Left forelimb (tissue), 1 donor: ENCODE results near the gene CNKSR3.

Experiments
- DNase-seq: peaks from one replicate; pipeline ENCODE4 v3.0.0-alpha.2; 2018; ENCODE audit warnings: low spot score

Gene CNKSR3

GRCh38 chr6:154381548-154381947 lies 128.9 kb downstream of the CNKSR3 start:
- no peak for DNase-seq

DNA sequence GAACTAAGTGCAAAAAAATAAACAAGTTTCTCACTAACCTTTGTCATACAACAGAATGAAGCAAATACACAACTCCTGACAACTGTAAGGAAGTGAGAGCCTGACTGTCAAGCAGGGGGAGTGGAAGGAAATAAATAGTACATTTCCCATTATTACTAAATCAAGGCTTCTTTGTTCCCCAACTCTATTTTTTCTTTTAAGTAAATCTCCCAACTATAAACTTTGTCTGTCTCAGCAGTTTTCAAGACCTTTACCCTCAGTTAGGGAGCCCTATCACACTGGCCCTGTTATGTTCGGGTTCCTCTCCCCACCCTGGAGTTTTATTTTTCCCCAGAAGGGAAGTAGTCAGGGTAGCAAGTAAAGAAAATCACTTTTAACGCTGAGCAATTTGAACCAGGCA lies 129.7 kb downstream of the CNKSR3 start:
- no peak for DNase-seq

- DNase-seq, result no peak
Measured at GRCh38 chr6:154379585-154379984, 130.9 kb downstream of the CNKSR3 start.

- no peak for DNase-seq
Measured at GRCh38 chr6:154378518-154378917, 132.0 kb downstream of the CNKSR3 start.

- no peak for DNase-seq
Measured at GRCh38 chr6:154377726-154378125, 132.8 kb downstream of the CNKSR3 start.

DNA sequence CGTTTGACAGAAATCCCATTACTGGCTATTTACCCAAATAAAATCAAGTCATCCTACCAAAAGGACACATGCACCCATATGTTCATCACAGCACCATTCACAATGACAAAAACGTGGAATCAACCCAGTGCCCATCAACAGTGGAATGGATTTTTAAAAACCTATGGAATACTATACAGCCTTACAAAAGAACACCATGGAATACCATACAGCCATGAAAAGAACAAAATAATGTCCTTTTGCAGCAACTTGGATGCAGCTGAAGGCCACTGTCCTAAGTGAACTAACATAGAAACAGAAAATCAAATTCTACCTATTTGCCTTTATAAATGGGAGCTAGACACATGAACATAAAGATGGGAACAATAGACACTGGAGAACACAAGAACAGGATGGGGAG lies 136.5 kb downstream of the CNKSR3 start:
- no peak for DNase-seq

DNA sequence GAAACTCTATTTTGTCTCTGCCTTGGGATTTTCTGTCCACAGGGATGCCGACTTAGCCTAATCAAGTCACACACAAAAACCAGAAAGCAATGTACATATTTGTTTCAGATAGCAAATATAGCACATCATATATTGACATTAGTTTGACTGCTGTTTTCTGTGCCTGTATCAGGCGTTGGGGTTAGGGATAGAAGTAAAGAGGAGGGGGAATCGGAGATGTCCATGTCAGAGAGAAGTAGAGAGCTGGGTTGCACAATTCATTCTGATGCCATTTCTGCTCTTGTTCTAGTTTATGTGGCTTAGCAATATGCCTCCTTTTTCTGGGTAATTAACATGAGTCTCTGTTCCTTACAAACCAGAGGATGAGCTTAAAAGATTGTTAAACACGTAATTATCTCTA lies 139.2 kb downstream of the CNKSR3 start:
- no peak for DNase-seq

GRCh38 chr6:154370545-154370944 lies 139.9 kb downstream of the CNKSR3 start:
- DNase-seq, result no peak

DNA sequence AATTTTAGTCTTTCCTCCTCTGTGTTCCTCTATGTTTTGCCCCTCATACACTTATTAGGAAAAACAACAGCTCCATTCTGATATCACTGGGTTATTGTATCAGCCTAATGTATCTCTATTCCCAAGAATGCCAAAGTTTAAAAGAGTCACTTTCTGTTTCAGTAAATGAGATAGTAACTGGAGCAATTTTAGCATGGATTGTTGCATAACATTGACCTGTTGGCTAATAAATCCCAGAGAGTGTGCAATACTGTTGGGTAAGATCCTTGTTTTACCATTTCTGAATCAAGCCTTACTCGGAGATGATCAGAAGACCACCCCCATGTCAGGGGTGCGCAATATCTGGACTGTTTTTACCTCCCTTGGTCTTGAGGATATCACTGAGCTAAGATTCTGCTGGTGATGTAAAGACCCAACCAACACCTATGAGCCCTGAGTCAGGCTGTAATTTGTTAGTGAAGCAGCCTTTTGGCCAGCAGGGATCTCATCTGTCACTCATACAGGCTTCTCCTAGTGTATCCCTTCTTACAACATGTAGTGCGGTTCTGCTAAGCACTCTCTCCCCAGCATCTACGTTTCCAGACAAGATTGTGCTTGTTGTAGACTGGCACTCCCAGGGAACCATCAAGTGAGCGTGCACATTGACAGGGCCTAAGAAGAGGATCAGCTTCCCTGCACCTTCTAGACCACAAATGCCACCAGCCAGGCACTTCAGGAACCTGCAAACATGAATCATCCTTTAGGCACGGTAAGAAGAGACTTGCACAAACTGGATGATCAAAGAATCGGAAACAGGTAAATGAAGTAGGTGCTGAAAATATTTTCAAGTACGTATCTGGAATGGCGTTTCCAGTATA lies 142.4 kb downstream of the CNKSR3 start:
- DNase-seq, result no peak

DNA sequence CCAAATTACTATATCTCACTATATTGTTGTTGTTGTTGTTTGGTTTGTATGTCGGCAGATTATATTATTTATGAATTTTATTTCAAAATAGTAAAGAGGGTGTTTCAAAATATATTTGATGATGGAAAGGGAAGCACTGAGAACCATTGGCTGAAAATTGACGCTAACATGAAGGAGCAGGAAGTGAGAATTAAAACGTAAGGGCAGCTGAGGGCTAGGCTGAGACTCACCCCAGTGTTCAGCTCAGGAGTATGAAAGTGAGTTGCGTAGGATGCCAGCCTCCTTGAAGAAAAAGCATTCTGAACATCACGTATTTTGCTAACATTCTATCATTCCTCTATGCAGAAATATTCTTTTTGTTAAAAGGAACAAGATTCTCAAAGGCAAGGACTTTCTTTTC lies 143.1 kb downstream of the CNKSR3 start:
- no peak for DNase-seq

- no peak for DNase-seq
Measured at GRCh38 chr6:154363821-154364220, 146.7 kb downstream of the CNKSR3 start.

DNA sequence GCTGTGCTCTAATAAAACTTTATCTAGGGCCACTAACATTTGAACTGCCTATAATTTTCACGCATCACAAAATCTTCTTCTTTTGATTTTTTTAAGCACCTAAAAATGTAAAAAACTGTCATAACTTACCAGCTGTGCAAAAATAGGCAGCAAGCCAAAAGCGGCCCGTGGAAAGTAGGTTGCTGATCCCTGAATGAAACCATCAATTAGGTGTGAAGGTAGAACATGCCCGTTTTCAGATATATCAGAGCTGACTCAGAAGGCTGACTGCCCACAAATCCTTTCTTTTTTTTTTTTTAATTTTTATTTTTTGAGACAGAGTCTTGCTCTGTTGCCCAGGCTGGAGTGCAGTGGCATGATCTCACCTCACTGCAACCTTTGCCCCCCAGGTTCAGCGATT lies 149.0 kb downstream of the CNKSR3 start:
- no peak for DNase-seq

DNA sequence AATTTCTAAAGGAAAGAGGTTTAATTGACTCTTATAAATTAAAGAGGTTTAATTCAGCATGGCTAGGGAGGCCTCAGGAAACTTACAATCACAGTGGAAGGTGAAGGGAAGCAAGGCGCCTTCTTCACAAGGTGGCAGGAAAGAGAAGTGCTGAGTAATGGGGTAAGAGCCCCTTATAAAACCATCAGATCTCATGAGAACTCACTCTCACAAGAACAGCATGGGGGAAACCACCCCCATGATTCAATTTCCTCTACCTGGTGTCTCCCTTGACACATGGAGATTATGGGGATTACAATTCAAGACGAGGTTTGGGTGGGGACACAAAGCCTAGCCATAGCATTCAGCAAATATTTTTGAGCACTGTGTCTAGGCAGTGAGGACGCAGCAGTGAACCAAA lies 150.0 kb downstream of the CNKSR3 start:
- no peak for DNase-seq

GRCh38 chr6:154359679-154360078 lies 150.8 kb downstream of the CNKSR3 start:
- DNase-seq, result no peak

GRCh38 chr6:154359161-154359574 lies 151.3 kb downstream of the CNKSR3 start:
- no peak for DNase-seq

DNA sequence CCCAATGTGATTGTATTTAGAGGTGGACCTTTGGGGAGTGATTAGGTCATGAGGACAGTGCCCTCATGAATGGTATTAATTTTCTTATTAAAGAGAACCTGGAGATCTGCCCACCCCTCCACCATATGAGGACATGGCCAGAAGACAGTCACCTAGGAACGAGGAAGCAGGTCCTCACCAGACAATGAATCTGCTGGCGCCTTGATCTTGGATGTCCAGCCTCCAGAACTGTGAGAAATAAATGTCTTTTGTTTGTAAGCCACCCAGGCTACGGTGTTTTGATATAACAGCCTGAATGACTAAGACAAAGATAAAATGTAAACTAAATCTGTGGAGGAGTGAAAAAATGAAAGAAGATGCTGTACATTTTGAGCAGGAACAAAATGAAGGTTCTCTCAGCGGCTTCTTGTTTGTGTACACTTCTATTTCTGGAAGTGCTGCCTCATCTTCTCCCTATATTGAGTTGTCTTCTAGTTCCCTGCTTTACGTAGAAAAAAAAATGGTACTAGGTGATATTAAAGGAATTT lies 152.4 kb downstream of the CNKSR3 start:
- no peak for DNase-seq

GRCh38 chr6:154356690-154357089 lies 153.8 kb downstream of the CNKSR3 start, which contains the start of gene IPCEF1:
IPCEF1 (minus strand) TSS chr6:154356803; CDS start chr6:154265947, 90,856 bp downstream.
- DNase-seq, result no peak

DNA sequence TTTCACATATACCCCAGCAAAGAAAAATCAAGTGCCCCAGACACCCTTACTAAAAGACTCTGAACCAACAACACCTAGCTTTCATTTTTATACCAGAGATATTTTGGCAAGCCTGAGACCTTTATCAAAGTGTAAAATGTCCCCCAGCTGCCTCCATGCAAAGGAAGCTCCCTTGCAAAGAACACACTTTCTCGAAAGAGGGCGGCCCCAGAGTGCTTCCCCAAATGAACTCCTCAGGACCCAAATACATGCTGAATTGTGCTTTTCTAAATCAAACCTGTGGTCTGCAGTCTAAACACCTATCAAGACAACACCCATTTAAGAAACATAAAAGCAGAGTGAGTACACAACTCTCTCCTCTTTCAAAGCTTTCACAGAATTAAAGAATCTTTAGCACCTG lies 154.4 kb downstream of the CNKSR3 start:
- no peak for DNase-seq

DNA sequence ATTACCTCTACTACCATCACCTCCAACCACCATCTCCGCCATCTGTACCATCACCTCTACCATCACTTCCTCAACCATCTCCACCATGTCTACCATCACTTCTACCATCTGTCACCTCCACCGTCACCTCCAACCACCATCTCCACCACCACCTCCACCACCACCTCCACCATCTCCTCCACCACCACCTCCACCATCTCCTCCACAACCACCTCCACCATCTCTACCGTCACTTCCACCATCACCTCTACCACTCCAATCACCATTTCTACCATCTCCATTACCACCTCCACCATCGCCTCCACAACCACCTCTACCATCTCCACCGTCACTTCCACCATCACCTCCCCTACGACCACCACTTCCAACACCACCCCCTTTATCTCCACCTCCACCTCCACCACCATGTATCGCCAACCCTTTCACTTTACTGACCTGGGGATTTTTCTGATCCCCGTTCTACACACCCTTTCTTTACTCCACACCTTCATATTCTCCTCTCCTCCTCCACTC lies 156.2 kb downstream of the CNKSR3 start:
- no peak for DNase-seq

- DNase-seq, result no peak
Measured at GRCh38 chr6:154353626-154354025, 156.9 kb downstream of the CNKSR3 start.

DNA sequence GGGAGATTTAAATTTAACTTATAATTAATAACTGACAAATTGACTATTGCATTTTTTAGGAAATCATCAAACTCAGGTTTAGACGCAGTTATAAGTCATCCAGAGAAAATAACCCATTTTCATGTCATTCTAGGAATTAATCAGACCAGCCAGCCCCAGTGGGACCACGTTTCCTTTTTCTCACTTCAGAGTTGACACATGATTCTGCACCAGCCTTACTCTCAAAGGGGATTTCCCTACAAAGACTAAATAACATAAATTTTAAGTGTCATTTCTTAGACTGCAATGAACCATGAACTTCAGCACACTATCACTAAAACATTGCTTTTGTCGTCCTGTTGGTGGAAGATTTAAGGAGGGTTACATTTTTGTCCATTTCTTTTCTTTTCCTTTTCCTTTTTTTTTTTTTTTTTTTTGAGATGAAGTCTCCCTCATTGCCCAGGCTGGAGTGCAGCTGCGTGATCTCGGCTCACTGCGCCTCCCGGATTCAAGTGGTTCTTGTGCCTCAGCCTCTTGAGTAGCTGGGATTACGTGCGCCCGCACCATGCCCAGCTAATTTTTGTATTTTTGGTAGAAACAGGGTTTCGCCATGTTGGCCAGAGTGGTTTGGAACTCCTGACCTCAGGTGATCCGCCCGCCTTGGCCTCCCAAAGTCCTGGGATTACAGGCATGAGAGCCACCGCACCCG lies 157.4 kb downstream of the CNKSR3 start:
- no peak for DNase-seq

DNA sequence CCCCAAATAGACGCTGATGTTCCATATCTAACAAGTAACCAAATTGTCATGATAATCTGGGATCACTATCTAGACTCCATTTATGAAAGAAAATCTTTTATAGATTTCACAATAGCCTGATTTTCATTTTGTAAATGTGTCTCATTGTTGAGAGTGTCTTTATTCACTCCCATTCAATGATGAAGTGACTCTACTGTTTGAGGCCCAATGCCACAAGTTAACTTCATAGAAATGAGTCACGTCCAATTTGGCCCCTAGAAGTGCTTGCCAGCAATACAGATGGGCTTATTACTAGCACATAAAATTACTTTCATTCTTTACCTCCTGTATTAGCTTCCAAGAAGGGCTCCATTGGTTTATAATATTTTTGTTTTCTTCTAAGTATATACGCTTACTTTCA lies 160.2 kb downstream of the CNKSR3 start:
- no peak for DNase-seq

GRCh38 chr6:154347981-154348380 lies 162.5 kb downstream of the CNKSR3 start:
- DNase-seq, result no peak
